Psoas muscle (tissue), 8 donors: ENCODE data around the gene CLCN4. TPM values are rescaled to one million over a fixed set of nuclear protein-coding genes. Genes with fewer than 3 reads are reported as not detected.

Experiments
- ATAC-seq, 4 donors: fragments of 200-7000 bp; cut with Tn5 transposase; one replicate each; pipeline ENCODE4 v1.9.1; 2020; ENCODE audit warnings: moderate library complexity in 3 of 4, mild to moderate bottlenecking in 2 of 4
- DNase-seq, 2 donors: peaks; one replicate each; pipeline ENCODE4 v3.0.0-alpha.2; 2020
- H3K27ac ChIP-seq: fragments of 200-600 bp; one replicate; pipeline ENCODE4 v1.8.0; 2022
- H3K27me3 ChIP-seq, 3 donors: fragments of 200-600 bp in 1 of 3; one replicate each; pipeline versions ENCODE4 v1.6.1 to v1.8.0; 2013 to 2022; ENCODE audit warnings: low read length in 2 of 3, mild to moderate bottlenecking in 2 of 3, moderate library complexity in 1 of 3; ENCODE audit not compliant: insufficient read depth in 3 of 3
- H3K36me3 ChIP-seq, 2 donors: fragments of 200-600 bp in 1 of 2; one replicate each; pipeline versions ENCODE4 v1.6.1 to v1.8.0; 2013 to 2022; ENCODE audit warnings: low read depth in 1 of 2, mild to moderate bottlenecking in 1 of 2, moderate library complexity in 1 of 2; ENCODE audit not compliant: insufficient read depth in 1 of 2
- H3K4me1 ChIP-seq: fragments of 200-600 bp; one replicate; pipeline ENCODE4 v1.8.0; 2022
- H3K4me3 ChIP-seq: fragments of 200-600 bp; one replicate; pipeline ENCODE4 v1.8.0; 2022; ENCODE audit warnings: mild to moderate bottlenecking
- H3K9me3 ChIP-seq: fragments of 200-600 bp; one replicate; pipeline ENCODE4 v1.8.0; 2022
- WGBS, 3 donors: extraction: QIAGEN DNeasy Blood & Tissue Kit; methylation state at CpG; one replicate each; pipeline versions ENCODE4 v1.1.6 to v1.1.7; 2013; 5-methylcytosine and 5-hydroxymethylcytosine counted together
- intact Hi-C, 2 donors: fragments of 100-400 bp; cut with DNase I; formaldehyde crosslinking; loops; one replicate each; pipeline versions ENCODE4 v1.11.0 to v1.14.2; 2022
- polyA plus RNA-seq, 3 donors: library from polyadenylated mRNA; stranded (reverse); fragments of 200-250 nt; gene quantifications; one replicate each; pipeline ENCODE4 v1.2.3, GENCODE V29; 2013
- total RNA-seq, 4 donors: library from RNA; stranded (reverse); fragmentation: NEBNext Ultra II Directional in 2 of 4; extraction: Animal tissue kit (Norgen Biotek cat#: 25700) in 2 of 4; gene quantifications; one replicate each; pipeline versions ENCODE4 v1.2.1 to v1.2.4, GENCODE V29; 2021 to 2023
- TF ChIP-seq, protein P1 (sequence below): fragments of 200-600 bp; IDR thresholded peaks from one replicate; pipeline ENCODE4 v1.8.0; 2022; ENCODE audit warnings: antibody characterized with exemption
- donor health status: healthy with polysubstance abuse.
- donor health status: DM: no; HTN: no; CAD: no; lungs with moderate emphysema.
- donor health status: Bipolar disorder and iron deficiency.
- donor health status: healthy.
- donor health status: DM: yes; HTN: yes; CAD: no.
- donor health status: DM: no; HTN: no; CAD: no.
- donor health status: DM: no; HTN: no; CAD: no.
- donor health status: DM: yes; HTN: yes; CAD: no.

CLCN4 gene
- total and polyA plus RNA-seq, 7 donors, result 4.1 to 75.9 (median 53.8) TPM

GRCh38 chrX:10193587-10193986, 36.8 kb downstream of the CLCN4 start:
- ATAC-seq (no peak), DNase-seq (no peak)
- Histone ChIP-seq H3K4me1 (no peaks in the 10 kb centered on the region), H3K27ac (no peak overlapping the region), H3K36me3 (peaks cover 0 to 13% of the 10 kb centered on the region in 2 donors), H3K27me3 (no peaks in the 10 kb centered on the region), H3K9me3 (no peaks in the 10 kb centered on the region), H3K4me3 (no peak overlapping the region)
- TF ChIP-seq, protein P1, sequence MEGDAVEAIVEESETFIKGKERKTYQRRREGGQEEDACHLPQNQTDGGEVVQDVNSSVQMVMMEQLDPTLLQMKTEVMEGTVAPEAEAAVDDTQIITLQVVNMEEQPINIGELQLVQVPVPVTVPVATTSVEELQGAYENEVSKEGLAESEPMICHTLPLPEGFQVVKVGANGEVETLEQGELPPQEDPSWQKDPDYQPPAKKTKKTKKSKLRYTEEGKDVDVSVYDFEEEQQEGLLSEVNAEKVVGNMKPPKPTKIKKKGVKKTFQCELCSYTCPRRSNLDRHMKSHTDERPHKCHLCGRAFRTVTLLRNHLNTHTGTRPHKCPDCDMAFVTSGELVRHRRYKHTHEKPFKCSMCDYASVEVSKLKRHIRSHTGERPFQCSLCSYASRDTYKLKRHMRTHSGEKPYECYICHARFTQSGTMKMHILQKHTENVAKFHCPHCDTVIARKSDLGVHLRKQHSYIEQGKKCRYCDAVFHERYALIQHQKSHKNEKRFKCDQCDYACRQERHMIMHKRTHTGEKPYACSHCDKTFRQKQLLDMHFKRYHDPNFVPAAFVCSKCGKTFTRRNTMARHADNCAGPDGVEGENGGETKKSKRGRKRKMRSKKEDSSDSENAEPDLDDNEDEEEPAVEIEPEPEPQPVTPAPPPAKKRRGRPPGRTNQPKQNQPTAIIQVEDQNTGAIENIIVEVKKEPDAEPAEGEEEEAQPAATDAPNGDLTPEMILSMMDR, result no peak
- intact Hi-C loops, result loop anchor here in 1 of 2 donors (5.0 kb wide), 1 partner anchor 424 kb away; no protein-coding TSS in a partner anchor

- DNase-seq (no peak), ATAC-seq (peak in 2 of 4 donors; percentile 56 to 70)
- H3K36me3 ChIP-seq, result peaks cover 0 to 4% of the 10 kb centered on the region in 2 donors
- WGBS, 3 donors, result 33 to 53% (median 49%) methylated on average over 4 of the region's 4 CpGs
- no peaks in the 10 kb centered on the region for H3K4me1 ChIP-seq
- H3K27ac ChIP-seq, result peak overlapping the region; percentile 7
- no peaks in the 10 kb centered on the region for H3K27me3 ChIP-seq
- H3K4me3 ChIP-seq, result no peak overlapping the region
- intact Hi-C loops, result no loop called here
- no peaks in the 10 kb centered on the region for H3K9me3 ChIP-seq
- TF ChIP-seq, protein P1, result no peak
These were observed 38.6 kb downstream of the CLCN4 start for GRCh38 chrX:10195425-10195824.

GRCh38 chrX:10195947-10196346, 39.2 kb downstream of the CLCN4 start:
- TF ChIP-seq, protein P1, result no peak
- intact Hi-C loops, result no loop called here
- Histone ChIP-seq H3K27me3 (no peaks in the 10 kb centered on the region), H3K4me3 (no peak overlapping the region), H3K9me3 (no peaks in the 10 kb centered on the region), H3K4me1 (no peaks in the 10 kb centered on the region), H3K36me3 (peaks cover 0 to 4% of the 10 kb centered on the region in 2 donors), H3K27ac (no peak overlapping the region)
- ATAC-seq, result no peak
- DNase-seq, result no peak

GRCh38 chrX:10197279-10198210, 40.8 kb downstream of the CLCN4 start:
- intact Hi-C loops, result no loop called here
- no peaks in the 10 kb centered on the region for H3K36me3 ChIP-seq
- DNase-seq (no peak), ATAC-seq (no peak)
- H3K27me3 ChIP-seq, result no peaks in the 10 kb centered on the region
- H3K4me3 ChIP-seq, result no peak overlapping the region
- H3K4me1 ChIP-seq, result no peaks in the 10 kb centered on the region
- H3K9me3 ChIP-seq, result no peaks in the 10 kb centered on the region
- no peak overlapping the region for H3K27ac ChIP-seq
- TF ChIP-seq, protein P1, result no peak
- 71 to 85% (median 78%) methylated on average over 18 of the region's 18 CpGs for WGBS, 3 donors
